HepG2 (cell line): ENCODE data around the gene PRSS21. TPM values are rescaled to one million over a fixed set of nuclear protein-coding genes. Genes with fewer than 3 reads are reported as not detected.

Source experiments
- AFF4 ChIP-seq: sonication (generic); formaldehyde crosslinking; IDR thresholded peaks from 2 replicates; pipeline ENCODE4 v1.4.0; 2020; ENCODE audit warnings: missing genetic modification reagents
- ATF1 ChIP-seq: IDR thresholded peaks from 2 replicates; pipeline ENCODE4 v1.6.1; 2016; ENCODE audit warnings: mild to moderate bottlenecking, control low read depth
- GATAD2A ChIP-seq: IDR thresholded peaks from 2 replicates; pipeline ENCODE4 v1.6.1; 2016
- HHEX ChIP-seq: IDR thresholded peaks from 2 replicates; pipeline ENCODE4 v1.6.1; 2016; ENCODE audit warnings: control low read depth
- MTA3 ChIP-seq: sonication (generic); formaldehyde crosslinking; IDR thresholded peaks from 2 replicates; pipeline ENCODE4 v1.4.0; 2020; ENCODE audit warnings: missing genetic modification reagents
- NR3C1 ChIP-seq: sonication (generic); formaldehyde crosslinking; IDR thresholded peaks from 2 replicates; pipeline ENCODE4 v1.4.0; 2020; ENCODE audit warnings: missing genetic modification reagents
- ONECUT2 ChIP-seq: sonication (generic); formaldehyde crosslinking; IDR thresholded peaks from 2 replicates; pipeline ENCODE4 v1.4.0; 2020; ENCODE audit warnings: missing genetic modification reagents
- SALL2 ChIP-seq: sonication (generic); formaldehyde crosslinking; IDR thresholded peaks from 2 replicates; pipeline ENCODE4 v1.8.1; 2023; ENCODE audit warnings: mild to moderate bottlenecking, missing genetic modification reagents, inconsistent platforms
- TCF7L2 ChIP-seq: IDR thresholded peaks from 2 replicates; pipeline ENCODE4 v1.6.1; 2011; ENCODE audit warnings: mild to moderate bottlenecking, low read depth, low read length, moderate library complexity
- THAP11 ChIP-seq: IDR thresholded peaks from 2 replicates; pipeline ENCODE4 v1.6.1; 2016; ENCODE audit warnings: missing biosample characterization, missing genetic modification reagents
- ZFP91 ChIP-seq: sonication (generic); formaldehyde crosslinking; IDR thresholded peaks from 2 replicates; pipeline ENCODE4 v1.9.0; 2022; ENCODE audit warnings: missing genetic modification reagents, mild to moderate bottlenecking, borderline replicate concordance
- ZNF136 ChIP-seq: sonication (generic); formaldehyde crosslinking; IDR thresholded peaks from 2 replicates; pipeline ENCODE4 v1.8.1; 2022; ENCODE audit warnings: low read depth, mild to moderate bottlenecking, moderate library complexity, missing genetic modification reagents
- ZNF276 ChIP-seq: sonication (generic); formaldehyde crosslinking; IDR thresholded peaks from 2 replicates; pipeline ENCODE4 v1.4.0; 2020; ENCODE audit warnings: mild to moderate bottlenecking, low read depth, missing genetic modification reagents
- ZNF326 ChIP-seq: sonication (generic); formaldehyde crosslinking; IDR thresholded peaks from 2 replicates; pipeline ENCODE4 v1.4.0; 2020; ENCODE audit warnings: missing genetic modification reagents, borderline replicate concordance
- ZNF468 ChIP-seq: sonication (generic); formaldehyde crosslinking; IDR thresholded peaks from 2 replicates; pipeline ENCODE4 v1.8.0; 2022; ENCODE audit warnings: mild to moderate bottlenecking, moderate library complexity, missing genetic modification reagents
- ZNF550 ChIP-seq: sonication (generic); formaldehyde crosslinking; IDR thresholded peaks from 2 replicates; pipeline ENCODE4 v1.4.0; 2020; ENCODE audit warnings: mild to moderate bottlenecking, missing genetic modification reagents, borderline replicate concordance
- ZNF605 ChIP-seq: sonication (generic); formaldehyde crosslinking; IDR thresholded peaks from 2 replicates; pipeline ENCODE4 v1.8.0; 2022; ENCODE audit warnings: mild to moderate bottlenecking, missing genetic modification reagents
- ZNF615 ChIP-seq: sonication (generic); formaldehyde crosslinking; IDR thresholded peaks from 2 replicates; pipeline ENCODE4 v1.5.0; 2020; ENCODE audit warnings: mild to moderate bottlenecking, missing genetic modification reagents, borderline replicate concordance
- polyA plus RNA-seq, 8 experiments: library from polyadenylated mRNA; depleted of rRNA in 3 of 8; stranded (reverse) in 7 of 8; unstranded in 1 of 8; fragments of >200 nt; fragmentation: Illumina TruSeq in 4 of 8; extraction: Trizol in 4 of 8; gene quantifications; 2 replicates each; pipeline versions ENCODE4 v1.2.1 to v1.2.3, GENCODE V29; 2011 to 2016; ENCODE audit warnings: low read depth in 4 of 8, missing spikeins in 1 of 8, mixed read lengths in 1 of 8; ENCODE audit not compliant: insufficient read depth in 1 of 8
- total RNA-seq, 5 experiments: library from RNA; depleted of rRNA; stranded (reverse); fragments of >200 nt; fragmentation: Illumina TruSeq; extraction: Trizol; gene quantifications; 2 replicates each; pipeline ENCODE4 v1.2.3, GENCODE V29; 2016; ENCODE audit warnings: low read depth in 1 of 5
- TF ChIP-seq, protein P1 (sequence below): sonication (generic); formaldehyde crosslinking; IDR thresholded peaks from 2 replicates; pipeline ENCODE4 v1.4.0; 2020; ENCODE audit warnings: missing genetic modification reagents

PRSS21 gene
- total and polyA plus RNA-seq, 2 of the 13 experiments (the other 11 are each of a cell fraction or from before 2014, with no cell fraction given): not detected

DNA sequence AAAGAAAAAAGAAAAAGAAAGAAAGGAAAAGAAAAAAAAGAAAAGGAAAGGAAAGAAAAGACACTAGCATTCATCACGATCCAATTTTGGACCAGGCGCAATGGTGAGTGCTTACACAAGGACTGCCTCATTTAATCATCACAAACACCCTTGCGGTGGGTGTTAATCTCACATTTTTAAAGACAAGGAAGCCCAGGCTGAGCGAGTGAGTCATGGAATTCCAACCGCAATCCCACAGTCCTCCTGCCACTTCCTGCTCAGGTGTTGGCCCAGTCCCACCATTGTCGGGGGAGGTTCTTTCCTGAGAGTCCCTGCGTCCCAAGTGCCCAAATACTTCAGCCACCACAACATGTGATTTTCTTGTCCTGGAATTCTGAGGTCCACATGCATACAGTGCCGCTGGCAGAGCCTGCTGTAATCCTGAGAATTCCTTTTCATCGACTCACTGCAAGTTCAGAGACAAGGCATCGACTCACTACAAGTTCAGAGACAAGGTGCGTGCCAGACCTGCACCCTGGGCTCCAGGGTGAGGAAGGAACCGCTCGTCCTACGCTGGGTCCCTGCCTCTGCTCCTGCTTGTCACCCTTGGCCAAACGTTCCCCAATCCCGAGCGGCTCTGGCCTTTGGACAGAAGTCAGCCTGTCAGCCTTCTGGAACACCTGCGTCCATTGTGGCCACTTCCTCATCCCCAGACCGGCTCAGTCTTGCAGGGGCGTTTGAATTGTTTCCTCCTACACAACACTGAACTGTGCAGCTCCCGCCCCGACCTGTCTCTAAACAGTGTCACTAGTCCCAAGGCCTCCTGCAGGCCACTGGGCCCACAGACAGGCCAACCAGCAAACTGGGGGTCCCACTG is 18.8 kb downstream of the PRSS21 start (continued):
- TF ChIP-seq ZNF136 (CRISPR knock-in tag): no peak
- TF ChIP-seq HHEX (CRISPR knock-in tag): no peak
- TF ChIP-seq ZFP91 (CRISPR knock-in tag): peak; percentile 40; the same call in 1 of the 2 replicates
- no peak for TF ChIP-seq ZNF468 (CRISPR knock-in tag)
- TF ChIP-seq TCF7L2: no peak
- TF ChIP-seq AFF4 (CRISPR knock-in tag): no peak
- 0 out of 2 replicates have a peak, but pooled peaks have one; percentile 25 for TF ChIP-seq ZNF605 (CRISPR knock-in tag)
- no peak for TF ChIP-seq ATF1 (CRISPR knock-in tag)
- TF ChIP-seq ZNF326 (CRISPR knock-in tag): no peak
- peak; percentile 55 for TF ChIP-seq GATAD2A (CRISPR knock-in tag)
- TF ChIP-seq ZNF276: no peak
- TF ChIP-seq THAP11 (CRISPR knock-in tag): peak; percentile 27; the same call in 1 of the 2 replicates
- no peak for TF ChIP-seq ONECUT2
- TF ChIP-seq NR3C1 (CRISPR knock-in tag): no peak
- TF ChIP-seq ZNF615 (CRISPR knock-in tag): no peak
- TF ChIP-seq ZNF550 (CRISPR knock-in tag): no peak
- TF ChIP-seq, protein P1, sequence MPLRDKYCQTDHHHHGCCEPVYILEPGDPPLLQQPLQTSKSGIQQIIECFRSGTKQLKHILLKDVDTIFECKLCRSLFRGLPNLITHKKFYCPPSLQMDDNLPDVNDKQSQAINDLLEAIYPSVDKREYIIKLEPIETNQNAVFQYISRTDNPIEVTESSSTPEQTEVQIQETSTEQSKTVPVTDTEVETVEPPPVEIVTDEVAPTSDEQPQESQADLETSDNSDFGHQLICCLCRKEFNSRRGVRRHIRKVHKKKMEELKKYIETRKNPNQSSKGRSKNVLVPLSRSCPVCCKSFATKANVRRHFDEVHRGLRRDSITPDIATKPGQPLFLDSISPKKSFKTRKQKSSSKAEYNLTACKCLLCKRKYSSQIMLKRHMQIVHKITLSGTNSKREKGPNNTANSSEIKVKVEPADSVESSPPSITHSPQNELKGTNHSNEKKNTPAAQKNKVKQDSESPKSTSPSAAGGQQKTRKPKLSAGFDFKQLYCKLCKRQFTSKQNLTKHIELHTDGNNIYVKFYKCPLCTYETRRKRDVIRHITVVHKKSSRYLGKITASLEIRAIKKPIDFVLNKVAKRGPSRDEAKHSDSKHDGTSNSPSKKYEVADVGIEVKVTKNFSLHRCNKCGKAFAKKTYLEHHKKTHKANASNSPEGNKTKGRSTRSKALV (CRISPR knock-in tag): no peak
- no peak for TF ChIP-seq SALL2 (CRISPR knock-in tag)
- TF ChIP-seq MTA3 (CRISPR knock-in tag): no peak
